Measurements from ENCODE around the gene UNC79. TPM values are rescaled to one million over a fixed set of nuclear protein-coding genes. Genes with fewer than 3 reads are reported as not detected.

UNC79 gene
- polyA plus RNA-seq, 3 donors, result 0.01 to 0.02 TPM; not detected in 1

DNA sequence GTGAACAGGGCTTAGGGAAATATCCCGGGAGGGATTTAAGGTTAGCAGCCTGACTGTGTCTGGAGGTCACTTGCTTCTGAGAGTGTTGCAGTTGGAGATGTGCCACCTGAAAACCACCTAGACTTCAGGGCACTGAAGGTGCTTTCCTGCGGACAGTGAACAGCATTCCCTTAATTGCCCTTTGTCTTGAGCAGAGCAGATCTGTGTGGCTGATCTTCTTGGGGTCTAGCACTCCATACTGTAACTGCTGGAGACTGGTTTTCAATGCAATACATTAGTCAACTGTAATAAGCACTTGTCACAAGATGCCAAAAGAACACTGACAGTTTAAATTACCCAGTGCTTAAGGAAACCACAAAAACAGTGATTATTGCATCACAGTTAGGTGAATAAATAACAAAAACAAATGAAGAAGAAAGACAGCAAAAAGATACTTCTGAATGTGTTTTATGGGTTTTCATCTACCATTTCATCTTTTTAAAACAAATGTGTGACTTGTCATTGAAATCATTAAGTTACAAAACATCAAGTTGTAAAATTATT lies 245.7 kb downstream of the UNC79 start:
- Histone ChIP-seq H4K20me1 (ENCODE audit: insufficient read depth, low read length) (no peaks in the 10 kb centered on the region), H3K79me2 (ENCODE audit: insufficient read depth, low read length) (no peaks in the 10 kb centered on the region), H2AFZ (ENCODE audit: insufficient read depth, low read depth, low read length, poor library complexity, severe bottlenecking) (no peak overlapping the region), H3K4me1 (ENCODE audit: control insufficient read depth in 1 of 2, insufficient read depth in 2 of 2, low read length in 2 of 2) (no peaks in the 10 kb centered on the region), H3K27ac (ENCODE audit: low read depth in 1 of 2, low read length in 2 of 2) (no peak overlapping the region), H3K4me2 (replicated peaks; ENCODE audit: extremely low read depth, low read length, poor library complexity, severe bottlenecking) (no peak overlapping the region), H3K9ac (ENCODE audit: insufficient read depth, low read length, poor library complexity, severe bottlenecking) (no peak overlapping the region), H3K27me3 (ENCODE audit: control insufficient read depth in 2 of 2, insufficient read depth in 2 of 2, low read length in 2 of 2) (no peaks in the 10 kb centered on the region), H3K36me3 (replicated peaks in 1 of 2; ENCODE audit: control insufficient read depth in 1 of 2, insufficient read depth in 2 of 2, low read length in 2 of 2) (no peaks in the 10 kb centered on the region), H3K4me3 (replicated peaks in 1 of 3; ENCODE audit: low read depth in 2 of 3, low read length in 3 of 3) (no peak overlapping the region), H3K9me3 (replicated peaks in 1 of 2; ENCODE audit: control insufficient read depth in 1 of 2, insufficient read depth in 1 of 2, low read length in 2 of 2) (no peaks in the 10 kb centered on the region)
- no peaks in the 10 kb centered on the region for H3K36me3 Mint-ChIP-seq
- DNase-seq, result no peak
- TF ChIP-seq, protein P1, sequence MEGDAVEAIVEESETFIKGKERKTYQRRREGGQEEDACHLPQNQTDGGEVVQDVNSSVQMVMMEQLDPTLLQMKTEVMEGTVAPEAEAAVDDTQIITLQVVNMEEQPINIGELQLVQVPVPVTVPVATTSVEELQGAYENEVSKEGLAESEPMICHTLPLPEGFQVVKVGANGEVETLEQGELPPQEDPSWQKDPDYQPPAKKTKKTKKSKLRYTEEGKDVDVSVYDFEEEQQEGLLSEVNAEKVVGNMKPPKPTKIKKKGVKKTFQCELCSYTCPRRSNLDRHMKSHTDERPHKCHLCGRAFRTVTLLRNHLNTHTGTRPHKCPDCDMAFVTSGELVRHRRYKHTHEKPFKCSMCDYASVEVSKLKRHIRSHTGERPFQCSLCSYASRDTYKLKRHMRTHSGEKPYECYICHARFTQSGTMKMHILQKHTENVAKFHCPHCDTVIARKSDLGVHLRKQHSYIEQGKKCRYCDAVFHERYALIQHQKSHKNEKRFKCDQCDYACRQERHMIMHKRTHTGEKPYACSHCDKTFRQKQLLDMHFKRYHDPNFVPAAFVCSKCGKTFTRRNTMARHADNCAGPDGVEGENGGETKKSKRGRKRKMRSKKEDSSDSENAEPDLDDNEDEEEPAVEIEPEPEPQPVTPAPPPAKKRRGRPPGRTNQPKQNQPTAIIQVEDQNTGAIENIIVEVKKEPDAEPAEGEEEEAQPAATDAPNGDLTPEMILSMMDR (IDR thresholded peaks at IDR 0.05), result no peak
- H3K4me3 Mint-ChIP-seq, result no peak overlapping the region
- intact Hi-C loops (cut with micrococcal nuclease), result no loop called here
- H3K27me3 Mint-ChIP-seq (ENCODE audit: low read depth in 3 of 3), result peaks cover 0 to 7% (median 5%) of the 10 kb centered on the region in 3 donors
- H3K4me1 Mint-ChIP-seq, result peaks cover 4% of the 10 kb centered on the region
- 100% methylated on average over 2 of the region's 2 CpGs for WGBS (ENCODE audit: insufficient coverage)
- peak overlapping the region in 1 of 7 donors; percentile 4 for H3K27ac Mint-ChIP-seq
- H3K9me3 Mint-ChIP-seq, result peaks cover 0 to 6% (median 2%) of the 10 kb centered on the region in 7 donors

DNA sequence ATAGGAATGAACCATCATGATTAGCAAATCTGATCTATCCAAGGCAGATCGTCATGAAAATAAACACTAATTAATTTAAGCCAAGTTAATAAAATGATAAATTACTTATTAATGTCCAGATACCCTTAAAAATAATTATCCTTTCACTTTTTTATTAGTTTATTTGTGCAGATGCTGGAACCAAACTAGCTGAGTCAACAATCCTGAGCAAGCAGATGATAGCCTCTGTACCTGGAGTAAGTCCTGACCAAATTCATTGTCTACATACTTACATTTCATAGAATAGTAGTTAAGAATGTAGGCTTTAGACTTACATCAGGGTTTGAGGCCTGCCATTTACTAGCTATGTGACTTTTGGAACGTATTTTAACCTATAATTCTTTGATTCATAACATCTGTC lies 251.7 kb downstream of the UNC79 start:
- H4K20me1 ChIP-seq (ENCODE audit: insufficient read depth, low read length), result no peaks in the 10 kb centered on the region
- H3K4me3 ChIP-seq (replicated peaks in 1 of 3; ENCODE audit: low read depth in 2 of 3, low read length in 3 of 3), result no peak overlapping the region
- no CpG with 5 or more reads among the region's 2 CpGs for WGBS (ENCODE audit: insufficient coverage)
- no peak overlapping the region for H3K27ac Mint-ChIP-seq
- TF ChIP-seq, protein P1 (IDR thresholded peaks at IDR 0.05), result no peak
- no peaks in the 10 kb centered on the region for H3K36me3 ChIP-seq (replicated peaks in 1 of 2; ENCODE audit: control insufficient read depth in 1 of 2, insufficient read depth in 2 of 2, low read length in 2 of 2)
- no peak overlapping the region for H2AFZ ChIP-seq (ENCODE audit: insufficient read depth, low read depth, low read length, poor library complexity, severe bottlenecking)
- H3K27me3 ChIP-seq (ENCODE audit: control insufficient read depth in 2 of 2, insufficient read depth in 2 of 2, low read length in 2 of 2), result peaks cover 0 to 3% of the 10 kb centered on the region in 2 donors
- no peak for DNase-seq
- H3K27ac ChIP-seq (ENCODE audit: low read depth in 1 of 2, low read length in 2 of 2), result no peak overlapping the region
- H3K9me3 ChIP-seq (replicated peaks in 1 of 2; ENCODE audit: control insufficient read depth in 1 of 2, insufficient read depth in 1 of 2, low read length in 2 of 2), result no peaks in the 10 kb centered on the region
- H3K9me3 Mint-ChIP-seq, result peaks cover 0 to 8% (median 3%) of the 10 kb centered on the region in 7 donors
- H3K27me3 Mint-ChIP-seq (ENCODE audit: low read depth in 3 of 3), result peaks cover 0 to 10% (median 2%) of the 10 kb centered on the region in 3 donors
- no peaks in the 10 kb centered on the region for H3K4me1 ChIP-seq (ENCODE audit: control insufficient read depth in 1 of 2, insufficient read depth in 2 of 2, low read length in 2 of 2)
- H3K4me3 Mint-ChIP-seq, result no peak overlapping the region
- intact Hi-C loops (cut with micrococcal nuclease), result no loop called here
- no peak overlapping the region for H3K9ac ChIP-seq (ENCODE audit: insufficient read depth, low read length, poor library complexity, severe bottlenecking)
- H3K4me2 ChIP-seq (replicated peaks; ENCODE audit: extremely low read depth, low read length, poor library complexity, severe bottlenecking), result no peak overlapping the region
- H3K79me2 ChIP-seq (ENCODE audit: insufficient read depth, low read length), result no peaks in the 10 kb centered on the region
- H3K4me1 Mint-ChIP-seq, result no peaks in the 10 kb centered on the region
- H3K36me3 Mint-ChIP-seq, result no peaks in the 10 kb centered on the region

Measured in CD14-positive monocyte (primary cell).